Fibroblast of lung (primary cell): ENCODE measurements around the gene RAB25.

ENCODE experiments used
- EZH2 ChIP-seq: IDR thresholded peaks from 2 replicates; pipeline ENCODE4 v1.5.1; 2012; ENCODE audit warnings: low read length, control low read depth, mild to moderate bottlenecking; ENCODE audit errors: missing control alignments
- TF ChIP-seq, protein P1 (sequence below), 2 donors: IDR thresholded peaks in 1 of 2; conservative IDR thresholded peaks in 1 of 2; 1 replicate in 1 of 2; 2 replicates in 1 of 2; pipeline ENCODE4 v1.5.1; 2011 to 2012; ENCODE audit warnings: low read length in 2 of 2, control low read depth in 1 of 2, inconsistent platforms in 1 of 2, low read depth in 1 of 2, mild to moderate bottlenecking in 1 of 2

DNA sequence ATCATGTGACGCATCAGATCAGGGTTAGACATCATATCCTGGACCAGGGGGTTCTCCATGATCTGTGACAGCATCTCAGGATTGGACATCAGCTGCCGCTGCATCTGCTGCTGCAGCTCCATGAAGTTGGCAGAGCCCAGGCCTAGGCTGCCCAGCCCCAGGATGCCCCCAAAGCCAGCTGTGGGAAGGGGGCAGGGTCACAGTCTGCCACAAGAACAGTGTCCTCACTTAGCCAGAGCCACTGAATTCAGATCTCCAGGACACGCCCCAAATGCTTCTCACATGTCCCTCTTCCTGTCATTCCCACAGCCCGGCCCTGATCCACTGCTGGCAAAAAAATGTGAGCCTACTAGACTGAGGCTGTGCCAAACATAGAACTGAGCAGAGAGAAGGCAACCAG lies 10.6 kb upstream of the RAB25 start:
- no peak for TF ChIP-seq EZH2
- TF ChIP-seq, protein P1, sequence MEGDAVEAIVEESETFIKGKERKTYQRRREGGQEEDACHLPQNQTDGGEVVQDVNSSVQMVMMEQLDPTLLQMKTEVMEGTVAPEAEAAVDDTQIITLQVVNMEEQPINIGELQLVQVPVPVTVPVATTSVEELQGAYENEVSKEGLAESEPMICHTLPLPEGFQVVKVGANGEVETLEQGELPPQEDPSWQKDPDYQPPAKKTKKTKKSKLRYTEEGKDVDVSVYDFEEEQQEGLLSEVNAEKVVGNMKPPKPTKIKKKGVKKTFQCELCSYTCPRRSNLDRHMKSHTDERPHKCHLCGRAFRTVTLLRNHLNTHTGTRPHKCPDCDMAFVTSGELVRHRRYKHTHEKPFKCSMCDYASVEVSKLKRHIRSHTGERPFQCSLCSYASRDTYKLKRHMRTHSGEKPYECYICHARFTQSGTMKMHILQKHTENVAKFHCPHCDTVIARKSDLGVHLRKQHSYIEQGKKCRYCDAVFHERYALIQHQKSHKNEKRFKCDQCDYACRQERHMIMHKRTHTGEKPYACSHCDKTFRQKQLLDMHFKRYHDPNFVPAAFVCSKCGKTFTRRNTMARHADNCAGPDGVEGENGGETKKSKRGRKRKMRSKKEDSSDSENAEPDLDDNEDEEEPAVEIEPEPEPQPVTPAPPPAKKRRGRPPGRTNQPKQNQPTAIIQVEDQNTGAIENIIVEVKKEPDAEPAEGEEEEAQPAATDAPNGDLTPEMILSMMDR (conservative IDR thresholded peaks at IDR 0.05 in 1 of 2, IDR thresholded peaks at IDR 0.05 in 1 of 2; ENCODE audit: low read depth in 1 of 2, low read length in 2 of 2): no peak
